Muscle layer of colon (tissue), 2 donors: ENCODE results near the gene GPR148.

Experiments used
- H3K27ac ChIP-seq: one replicate; pipeline ENCODE4 v1.7.0; 2013; ENCODE audit warnings: low read depth, mild to moderate bottlenecking, low read length, moderate library complexity
- H3K27me3 ChIP-seq, 2 donors: one replicate each; pipeline ENCODE4 v1.7.0; 2013; ENCODE audit warnings: low read length in 2 of 2, mild to moderate bottlenecking in 2 of 2; ENCODE audit not compliant: insufficient read depth in 2 of 2, control insufficient read depth in 1 of 2
- H3K36me3 ChIP-seq: one replicate; pipeline ENCODE4 v1.7.0; 2013; ENCODE audit warnings: mild to moderate bottlenecking, low read length; ENCODE audit not compliant: insufficient read depth
- H3K4me1 ChIP-seq: one replicate; pipeline ENCODE4 v1.7.0; 2013; ENCODE audit warnings: mild to moderate bottlenecking, low read length; ENCODE audit not compliant: insufficient read depth
- H3K4me3 ChIP-seq, 2 donors: one replicate each; pipeline ENCODE4 v1.7.0; 2013; ENCODE audit warnings: low read length in 2 of 2, low read depth in 1 of 2, mild to moderate bottlenecking in 1 of 2, moderate library complexity in 1 of 2
- H3K9ac ChIP-seq: one replicate; pipeline ENCODE4 v1.7.0; 2013; ENCODE audit warnings: low read length
- H3K9me3 ChIP-seq: one replicate; pipeline ENCODE4 v1.7.0; 2013; ENCODE audit warnings: mild to moderate bottlenecking, low read length
- donor health status: abdominal sarcoma.
- donor health status: Adenocarcinoma of cecum.

Gene GPR148

DNA sequence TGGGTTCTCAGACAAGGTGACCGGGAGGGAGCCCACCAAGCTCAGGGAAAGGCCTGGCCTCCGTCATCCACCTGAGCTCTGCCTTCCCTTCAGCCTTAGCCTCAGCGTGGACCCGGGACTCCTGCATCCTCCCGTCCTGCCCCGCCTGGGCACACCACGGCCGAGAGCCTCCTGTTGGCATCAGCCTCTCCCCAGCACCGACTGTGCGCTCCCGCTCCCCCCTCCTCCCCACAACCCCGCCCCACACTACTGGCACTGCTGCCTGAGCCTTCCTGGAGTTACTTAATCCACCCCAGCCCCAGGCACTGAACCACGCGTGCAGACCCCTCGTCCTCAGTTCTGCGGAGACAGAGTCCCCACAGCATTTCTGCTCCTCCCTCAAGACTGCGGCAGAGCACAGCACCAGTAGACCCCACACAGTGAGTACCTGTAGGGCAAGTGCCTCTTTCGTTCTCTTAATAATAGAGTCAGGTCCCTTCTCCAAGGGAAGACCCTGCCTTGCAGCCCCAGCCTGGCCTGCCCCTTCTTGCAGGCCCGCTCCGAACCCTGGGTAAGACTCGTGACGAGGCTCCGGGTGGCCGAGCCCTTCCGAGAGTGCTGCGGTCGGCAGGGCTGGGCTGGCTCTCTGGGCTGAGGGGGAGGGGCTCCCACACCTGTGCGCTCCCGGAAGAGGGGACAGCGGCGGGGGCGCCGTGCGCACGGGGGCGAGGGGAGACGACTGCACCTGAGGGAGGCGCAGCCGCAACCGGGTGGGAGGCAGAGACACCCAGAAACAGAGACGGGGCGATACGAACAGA is 26.6 kb downstream of the GPR148 start, which contains the start of gene AMER3:
TSS of gene AMER3 (plus strand) at position 285 of the 797 bp plus-strand sequence. CDS start 6,533 bp downstream, outside the sequence.
- no peak within 1 kb of the TSS for H3K4me3 ChIP-seq
- H3K36me3 ChIP-seq: no peaks in the 10 kb centered on the region
- peaks cover 13 to 23% of the 10 kb centered on the region in 2 donors for H3K27me3 ChIP-seq
- H3K27ac ChIP-seq: no peak within 1 kb of the TSS
- no peaks in the 10 kb centered on the region for H3K9me3 ChIP-seq
- no peaks in the 10 kb centered on the region for H3K4me1 ChIP-seq
- no peak within 1 kb of the TSS for H3K9ac ChIP-seq

DNA sequence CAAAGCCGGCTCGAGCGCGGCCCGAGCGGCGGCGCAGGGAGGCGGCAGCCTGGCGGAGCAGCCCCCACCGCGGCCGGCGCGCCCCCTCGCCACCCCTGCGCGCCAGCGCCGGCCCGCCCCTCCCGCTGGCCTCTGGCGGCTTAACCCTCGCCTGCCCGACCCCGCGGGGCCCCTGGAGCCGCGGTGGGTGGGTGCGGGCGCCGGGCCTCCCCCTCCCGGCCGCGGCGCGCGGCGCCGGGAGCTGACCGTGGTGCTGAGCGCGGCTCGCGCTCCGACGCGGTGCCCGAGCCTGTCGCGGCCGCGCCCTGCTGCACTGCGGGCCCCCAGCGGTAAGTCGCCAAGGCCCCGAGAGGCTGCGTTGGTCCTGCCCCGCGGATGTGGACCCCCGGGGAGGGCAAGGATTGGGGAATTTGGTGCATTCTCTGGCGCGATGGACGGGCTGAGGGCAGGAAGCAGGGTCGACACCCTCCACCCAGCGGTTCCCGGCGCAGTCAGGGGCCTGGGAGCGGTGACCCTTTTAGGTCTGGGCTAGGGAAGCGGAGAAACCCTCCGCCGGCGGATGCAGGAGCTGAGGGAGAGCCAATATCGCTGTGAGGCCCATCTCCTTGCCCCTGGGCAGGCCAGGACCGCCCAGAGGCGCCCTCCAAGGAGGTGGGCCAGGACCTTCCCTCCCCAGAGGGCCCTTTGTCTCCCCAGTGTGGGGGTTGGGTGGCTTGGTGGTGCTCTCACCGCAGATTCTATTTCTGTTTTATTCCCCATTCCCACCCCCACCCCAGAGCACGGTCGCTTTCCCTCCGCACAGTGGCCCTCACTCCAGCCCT is 27.4 kb downstream of the GPR148 start:
- peaks cover 13 to 23% of the 10 kb centered on the region in 2 donors for H3K27me3 ChIP-seq
- H3K36me3 ChIP-seq: no peaks in the 10 kb centered on the region
- no peak overlapping the region for H3K9ac ChIP-seq
- H3K27ac ChIP-seq: no peak overlapping the region
- no peaks in the 10 kb centered on the region for H3K4me1 ChIP-seq
- H3K9me3 ChIP-seq: no peaks in the 10 kb centered on the region
- no peak overlapping the region for H3K4me3 ChIP-seq

GRCh38 chr2:130756874-130757668 is 28.2 kb downstream of the GPR148 start:
- Histone ChIP-seq H3K9ac (no peak overlapping the region), H3K4me1 (no peaks in the 10 kb centered on the region), H3K27me3 (peaks cover 13 to 26% of the 10 kb centered on the region in 2 donors), H3K27ac (no peak overlapping the region), H3K9me3 (no peaks in the 10 kb centered on the region), H3K4me3 (no peak overlapping the region), H3K36me3 (no peaks in the 10 kb centered on the region)

GRCh38 chr2:130759906-130760753 is 31.3 kb downstream of the GPR148 start:
- Histone ChIP-seq H3K27ac (no peak overlapping the region), H3K27me3 (peaks cover 13 to 28% of the 10 kb centered on the region in 2 donors), H3K9me3 (no peaks in the 10 kb centered on the region), H3K4me1 (no peaks in the 10 kb centered on the region), H3K4me3 (no peak overlapping the region), H3K36me3 (no peaks in the 10 kb centered on the region), H3K9ac (no peak overlapping the region)

- H3K4me3 ChIP-seq: no peak overlapping the region
- no peaks in the 10 kb centered on the region for H3K9me3 ChIP-seq
- H3K27me3 ChIP-seq: peaks cover 13 to 21% of the 10 kb centered on the region in 2 donors
- no peaks in the 10 kb centered on the region for H3K4me1 ChIP-seq
- H3K36me3 ChIP-seq: no peaks in the 10 kb centered on the region
- H3K9ac ChIP-seq: no peak overlapping the region
- no peak overlapping the region for H3K27ac ChIP-seq
Observed at GRCh38 chr2:130760754-130761751, 32.2 kb downstream of the GPR148 start.

DNA sequence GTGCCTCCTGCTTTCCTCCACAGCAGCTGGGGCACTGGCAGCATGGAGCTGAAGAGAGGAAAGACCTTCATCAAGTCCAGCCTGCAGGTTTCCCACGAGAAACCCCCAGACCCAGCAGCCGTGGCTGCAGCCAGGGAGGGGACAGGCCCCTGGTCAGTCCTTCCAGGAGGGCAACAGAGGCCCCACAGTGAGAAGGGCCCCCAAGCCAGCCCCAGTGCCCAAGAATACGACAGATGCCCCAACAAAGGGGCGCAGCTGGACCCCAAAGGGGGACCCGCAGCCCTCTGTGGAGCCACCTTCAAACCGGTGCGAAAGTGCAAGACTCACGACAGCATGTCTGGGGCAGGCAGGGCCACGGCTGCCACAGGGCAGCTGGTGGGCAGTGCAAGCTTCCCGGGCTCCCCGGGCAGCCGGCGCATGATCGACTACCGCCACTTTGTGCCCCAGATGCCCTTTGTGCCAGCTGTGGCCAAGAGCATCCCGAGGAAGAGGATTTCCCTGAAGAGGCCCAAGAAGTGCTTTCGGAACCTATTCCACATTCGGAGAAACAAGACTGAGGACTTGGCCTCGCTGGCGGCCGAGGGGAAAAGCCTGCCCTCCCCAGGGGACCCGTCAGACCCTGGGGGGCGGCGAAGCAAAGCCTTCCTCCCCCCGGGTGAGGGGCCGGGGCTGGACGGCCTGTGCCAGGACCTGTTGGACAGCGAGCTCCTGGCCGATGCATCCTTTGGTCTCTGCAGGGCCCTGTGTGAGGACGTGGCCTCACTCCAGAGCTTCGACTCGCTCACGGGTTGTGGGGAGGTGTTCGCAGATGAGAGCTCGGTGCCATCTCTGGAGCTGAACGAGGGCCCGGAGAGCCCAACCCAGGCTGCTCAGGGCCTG is 33.4 kb downstream of the GPR148 start:
- no peaks in the 10 kb centered on the region for H3K9me3 ChIP-seq
- H3K4me1 ChIP-seq: no peaks in the 10 kb centered on the region
- no peak overlapping the region for H3K4me3 ChIP-seq
- H3K27ac ChIP-seq: no peak overlapping the region
- H3K9ac ChIP-seq: no peak overlapping the region
- peaks cover 3 to 10% of the 10 kb centered on the region in 2 donors for H3K27me3 ChIP-seq
- no peaks in the 10 kb centered on the region for H3K36me3 ChIP-seq

DNA sequence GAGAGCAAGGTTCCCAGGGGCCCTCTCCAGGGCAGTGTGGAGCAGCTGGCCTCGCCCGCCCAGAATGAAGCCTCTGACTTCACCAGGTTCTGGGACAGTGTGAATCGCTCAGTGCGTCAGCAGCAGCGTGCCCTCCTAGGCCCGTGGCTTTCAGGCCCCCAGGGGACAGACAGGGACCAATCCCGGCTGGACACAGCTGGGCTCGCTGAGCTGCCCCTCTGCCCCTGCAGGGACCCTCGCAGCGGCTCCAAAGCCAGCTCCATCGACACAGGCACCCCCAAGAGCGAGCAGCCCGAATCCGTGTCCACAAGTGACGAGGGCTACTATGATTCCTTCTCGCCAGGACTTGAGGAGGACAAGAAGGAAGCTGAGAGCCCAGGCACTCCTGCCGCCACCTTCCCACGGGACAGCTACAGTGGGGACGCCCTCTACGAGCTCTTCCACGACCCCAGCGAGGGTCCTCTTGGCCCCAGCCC is 34.1 kb downstream of the GPR148 start:
- no peaks in the 10 kb centered on the region for H3K9me3 ChIP-seq
- no peak overlapping the region for H3K27ac ChIP-seq
- no peak overlapping the region for H3K4me3 ChIP-seq
- H3K9ac ChIP-seq: no peak overlapping the region
- no peaks in the 10 kb centered on the region for H3K36me3 ChIP-seq
- no peaks in the 10 kb centered on the region for H3K4me1 ChIP-seq
- H3K27me3 ChIP-seq: peaks cover 0 to 5% of the 10 kb centered on the region in 2 donors

DNA sequence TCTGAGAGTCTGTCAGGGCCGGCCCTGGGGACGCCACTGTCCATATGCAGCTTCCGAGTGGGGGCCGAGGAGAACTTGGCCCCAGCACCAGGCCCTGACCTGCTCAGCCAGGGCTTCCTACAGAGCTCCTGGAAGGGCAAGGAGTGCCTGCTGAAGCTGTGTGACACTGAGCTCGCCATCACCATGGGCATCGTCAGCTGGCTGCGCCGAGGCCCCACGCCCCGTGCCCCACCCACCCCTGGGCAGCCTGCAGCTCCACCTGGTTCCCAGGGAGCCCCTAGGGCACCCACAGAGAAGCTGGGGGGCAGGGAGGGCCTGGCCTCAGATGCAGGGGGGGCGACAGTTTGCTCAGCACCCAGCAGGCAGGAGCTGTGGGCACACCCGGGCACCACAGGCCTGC is 34.5 kb downstream of the GPR148 start:
- H3K27ac ChIP-seq: no peak overlapping the region
- no peak overlapping the region for H3K9ac ChIP-seq
- H3K36me3 ChIP-seq: no peaks in the 10 kb centered on the region
- H3K27me3 ChIP-seq: peaks cover 0 to 5% of the 10 kb centered on the region in 2 donors
- H3K4me1 ChIP-seq: no peaks in the 10 kb centered on the region
- no peak overlapping the region for H3K4me3 ChIP-seq
- no peaks in the 10 kb centered on the region for H3K9me3 ChIP-seq
